ENCODE results near the gene GDF9. TPM values are rescaled to one million over a fixed set of nuclear protein-coding genes. Genes with fewer than 3 reads are reported as not detected.
A peak's percentile ranks its signal among the peaks of the same experiment; 100 is the strongest.

Gene GDF9
- total RNA-seq, 2 donors from 2014 or later, result 0.50 to 0.93 TPM

- Mint-ChIP-seq H3K36me3 (no peaks in the 10 kb centered on the region), H3K4me1 (ENCODE audit: low read depth in 2 of 2) (peaks cover 9 to 15% of the 10 kb centered on the region in 2 donors), H3K9me3 (no peaks in the 10 kb centered on the region), H3K27ac (no peak overlapping the region), H3K4me3 (no peak overlapping the region), H3K27me3 (peaks cover 31 to 43% of the 10 kb centered on the region in 2 donors)
- DNase-seq (ENCODE audit: low spot score) (no peak), ATAC-seq (no peak)
Observed at GRCh38 chr5:132815454-132815853, 50.8 kb downstream of the GDF9 start.

- H3K4me1 Mint-ChIP-seq (ENCODE audit: low read depth in 2 of 2), result peaks cover 9 to 11% of the 10 kb centered on the region in 2 donors
- no peaks in the 10 kb centered on the region for H3K36me3 Mint-ChIP-seq
- H3K27me3 Mint-ChIP-seq, result peaks cover 32 to 45% of the 10 kb centered on the region in 2 donors
- no peaks in the 10 kb centered on the region for H3K9me3 Mint-ChIP-seq
- no peak overlapping the region for H3K27ac Mint-ChIP-seq
- DNase-seq (ENCODE audit: low spot score) (no peak), ATAC-seq (peak in 1 of 2 donors; percentile 6)
- peak overlapping the region; percentile 50 for H3K4me3 Mint-ChIP-seq
Observed at GRCh38 chr5:132814503-132815294, 51.6 kb downstream of the GDF9 start.

- peaks cover 7 to 9% of the 10 kb centered on the region in 2 donors for H3K4me1 Mint-ChIP-seq (ENCODE audit: low read depth in 2 of 2)
- DNase-seq (ENCODE audit: low spot score) (no peak), ATAC-seq (peak; percentile 65 to 67)
- H3K36me3 Mint-ChIP-seq, result no peaks in the 10 kb centered on the region
- no peak overlapping the region for H3K4me3 Mint-ChIP-seq
- H3K9me3 Mint-ChIP-seq, result no peaks in the 10 kb centered on the region
- H3K27me3 Mint-ChIP-seq, result peaks cover 31 to 45% of the 10 kb centered on the region in 2 donors
- no peak overlapping the region for H3K27ac Mint-ChIP-seq
Observed at GRCh38 chr5:132813599-132814502, 52.4 kb downstream of the GDF9 start.

GRCh38 chr5:132812781-132813598 is 53.3 kb downstream of the GDF9 start, which contains the start of gene SOWAHA:
SOWAHA (plus strand) TSS chr5:132813302; CDS start chr5:132813622, 320 bp downstream.
- Mint-ChIP-seq H3K27ac (no peak within 1 kb of the TSS), H3K4me3 (peak within 1 kb of the TSS; percentile 11), H3K27me3 (peaks cover 26 to 47% of the 10 kb centered on the region in 2 donors), H3K9me3 (no peaks in the 10 kb centered on the region), H3K36me3 (no peaks in the 10 kb centered on the region), H3K4me1 (ENCODE audit: low read depth in 2 of 2) (peaks cover 7 to 9% of the 10 kb centered on the region in 2 donors)
- DNase-seq (ENCODE audit: low spot score) (no peak), ATAC-seq (no peak)

GRCh38 chr5:132812123-132812765 is 54.0 kb downstream of the GDF9 start:
- Mint-ChIP-seq H3K4me3 (peak overlapping the region; percentile 11), H3K27me3 (peaks cover 29 to 51% of the 10 kb centered on the region in 2 donors), H3K4me1 (ENCODE audit: low read depth in 2 of 2) (peaks cover 7 to 9% of the 10 kb centered on the region in 2 donors), H3K9me3 (no peaks in the 10 kb centered on the region), H3K27ac (no peak overlapping the region), H3K36me3 (no peaks in the 10 kb centered on the region)
- no peak for ATAC-seq
- no peak for DNase-seq (ENCODE audit: low spot score)

Other genes starting within 250 kb of the GDF9 start
- gene IL13, start 208.3 kb downstream of the GDF9 start, total RNA-seq, result 10 to 100 TPM in 1 of 2 donors, 1 to 10 TPM in 1; 8.4 to 19.6 TPM
- 1 to 10 TPM in 1 of 2 donors, not detected in 1; 2.6 TPM for gene IL4, start 192.5 kb downstream of the GDF9 start, total RNA-seq
- gene KIF3A, start 128.9 kb downstream of the GDF9 start, total RNA-seq, result 10 to 100 TPM; 17.4 to 34.5 TPM
- 1 to 10 TPM; 1.1 to 3.9 TPM for gene CCNI2, start 119.0 kb downstream of the GDF9 start, total RNA-seq
- gene SEPTIN8, start 89.2 kb downstream of the GDF9 start, total RNA-seq, result 10 to 100 TPM; 16.2 to 30.4 TPM
- gene SOWAHA, start 53.2 kb downstream of the GDF9 start, total RNA-seq, result not detected
- 1 to 10 TPM; 5.4 to 8.0 TPM for gene SHROOM1, start 35.8 kb downstream of the GDF9 start, total RNA-seq
- 100 to 1,000 TPM; 330 to 366 TPM for gene UQCRQ, start 173 bp upstream of the GDF9 start, total RNA-seq
- 1 to 10 TPM; 2.7 to 5.6 TPM for gene LEAP2, start 7.2 kb upstream of the GDF9 start, total RNA-seq
- gene AFF4, start 97.2 kb upstream of the GDF9 start, total RNA-seq, result 10 to 100 TPM; 39.7 to 40.4 TPM
- gene ZCCHC10, start 160.1 kb upstream of the GDF9 start, total RNA-seq, result 10 to 100 TPM; 21.6 to 31.4 TPM
- gene HSPA4, start 185.5 kb upstream of the GDF9 start, total RNA-seq, result 100 to 1,000 TPM; 136 to 145 TPM

Data from natural killer cell treated with Interleukin-12 subunit alpha and Interleukin-12 subunit beta and Interleukin-15 and Interleukin-18, amount 100 ng/mL, for 72 hours (primary cell).